ENCODE measurements around the gene KCNE3.
A peak's percentile ranks its signal among the peaks of the same experiment; 100 is the strongest.
"Not testable (repeated sequence)": the region's sequence is repeated elsewhere in the genome, so short reads cannot be mapped to it uniquely, and the experiment has no call there.

KCNE3 gene

DNA sequence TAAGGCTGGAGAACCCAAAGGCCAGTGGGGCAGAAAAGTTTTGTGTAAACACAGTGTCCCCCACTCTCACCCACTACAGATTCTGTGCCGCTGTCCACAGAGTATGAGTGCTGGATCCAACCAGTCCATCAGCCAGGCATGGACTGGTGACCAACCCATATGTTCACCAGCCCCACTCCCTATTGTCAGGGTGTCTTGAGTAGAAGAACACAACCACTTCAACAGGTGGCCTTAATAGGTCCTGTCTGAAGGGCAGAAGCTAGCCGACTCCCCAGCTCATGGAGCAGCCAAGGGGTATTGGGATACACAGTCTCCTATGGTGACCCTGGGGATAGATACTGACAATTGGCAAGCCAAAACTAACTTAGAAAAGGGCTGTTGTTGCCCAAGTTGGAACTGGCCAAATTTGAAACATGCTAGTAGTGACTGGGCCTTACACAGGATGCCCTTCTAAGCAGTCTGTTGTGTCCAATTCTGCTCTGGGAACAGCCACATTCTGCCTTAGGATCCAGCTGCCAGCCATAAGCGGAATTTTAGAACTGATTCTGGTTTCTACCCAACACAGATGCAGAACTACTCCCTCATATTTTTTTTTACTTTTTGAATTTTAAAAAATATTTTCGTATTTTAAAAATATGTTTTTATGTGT, 49.4 kb downstream of the KCNE3 start:
- Mint-ChIP-seq H3K4me3 (no peak overlapping the region), H3K9me3 (peaks cover under 1% of the 10 kb centered on the region), H3K4me1 (no peaks in the 10 kb centered on the region), H3K27me3 (ENCODE audit: low read depth) (no peaks in the 10 kb centered on the region), H3K36me3 (ENCODE audit: low read depth) (no peaks in the 10 kb centered on the region), H3K27ac (peak overlapping the region; percentile 58 to 82 (median 77))
- TF ChIP-seq, protein P1, sequence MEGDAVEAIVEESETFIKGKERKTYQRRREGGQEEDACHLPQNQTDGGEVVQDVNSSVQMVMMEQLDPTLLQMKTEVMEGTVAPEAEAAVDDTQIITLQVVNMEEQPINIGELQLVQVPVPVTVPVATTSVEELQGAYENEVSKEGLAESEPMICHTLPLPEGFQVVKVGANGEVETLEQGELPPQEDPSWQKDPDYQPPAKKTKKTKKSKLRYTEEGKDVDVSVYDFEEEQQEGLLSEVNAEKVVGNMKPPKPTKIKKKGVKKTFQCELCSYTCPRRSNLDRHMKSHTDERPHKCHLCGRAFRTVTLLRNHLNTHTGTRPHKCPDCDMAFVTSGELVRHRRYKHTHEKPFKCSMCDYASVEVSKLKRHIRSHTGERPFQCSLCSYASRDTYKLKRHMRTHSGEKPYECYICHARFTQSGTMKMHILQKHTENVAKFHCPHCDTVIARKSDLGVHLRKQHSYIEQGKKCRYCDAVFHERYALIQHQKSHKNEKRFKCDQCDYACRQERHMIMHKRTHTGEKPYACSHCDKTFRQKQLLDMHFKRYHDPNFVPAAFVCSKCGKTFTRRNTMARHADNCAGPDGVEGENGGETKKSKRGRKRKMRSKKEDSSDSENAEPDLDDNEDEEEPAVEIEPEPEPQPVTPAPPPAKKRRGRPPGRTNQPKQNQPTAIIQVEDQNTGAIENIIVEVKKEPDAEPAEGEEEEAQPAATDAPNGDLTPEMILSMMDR (IDR thresholded peaks at IDR 0.05; ENCODE audit: unreplicated experiment in 3 of 3), result no peak

- TF ChIP-seq, protein P1 (IDR thresholded peaks at IDR 0.05; ENCODE audit: unreplicated experiment in 3 of 3), result no peak
- Mint-ChIP-seq H3K27me3 (ENCODE audit: low read depth) (no peaks in the 10 kb centered on the region), H3K9me3 (no peaks in the 10 kb centered on the region), H3K36me3 (ENCODE audit: low read depth) (no peaks in the 10 kb centered on the region), H3K27ac (peak overlapping the region; percentile 58 to 82 (median 77)), H3K4me1 (no peaks in the 10 kb centered on the region), H3K4me3 (no peak overlapping the region)
Measured at GRCh38 chr11:74417379-74417804, 50.0 kb downstream of the KCNE3 start.

GRCh38 chr11:74416974-74417373, 50.4 kb downstream of the KCNE3 start:
- peak overlapping the region in 1 of 3 experiments; percentile 77 for H3K27ac Mint-ChIP-seq
- not testable (repeated sequence) for H3K4me3 Mint-ChIP-seq; H3K27me3 Mint-ChIP-seq (ENCODE audit: low read depth); H3K4me1 Mint-ChIP-seq; H3K36me3 Mint-ChIP-seq (ENCODE audit: low read depth); H3K9me3 Mint-ChIP-seq

- Mint-ChIP-seq H3K4me1 (no peaks in the 10 kb centered on the region), H3K27ac (no peak overlapping the region), H3K36me3 (ENCODE audit: low read depth) (no peaks in the 10 kb centered on the region), H3K9me3 (no peaks in the 10 kb centered on the region), H3K27me3 (ENCODE audit: low read depth) (peaks cover 11% of the 10 kb centered on the region), H3K4me3 (no peak overlapping the region)
- TF ChIP-seq, protein P1 (IDR thresholded peaks at IDR 0.05; ENCODE audit: unreplicated experiment in 3 of 3), result no peak
Measured at GRCh38 chr11:74412733-74413359, 54.5 kb downstream of the KCNE3 start.

GRCh38 chr11:74412321-74412720, 55.0 kb downstream of the KCNE3 start:
- Mint-ChIP-seq H3K4me3 (no peak overlapping the region), H3K27me3 (ENCODE audit: low read depth) (peaks cover 15% of the 10 kb centered on the region), H3K36me3 (ENCODE audit: low read depth) (no peaks in the 10 kb centered on the region), H3K4me1 (no peaks in the 10 kb centered on the region), H3K9me3 (no peaks in the 10 kb centered on the region), H3K27ac (no peak overlapping the region)
- TF ChIP-seq, protein P1 (IDR thresholded peaks at IDR 0.05; ENCODE audit: unreplicated experiment in 3 of 3), result no peak

- Mint-ChIP-seq H3K36me3 (ENCODE audit: low read depth) (no peaks in the 10 kb centered on the region), H3K9me3 (no peaks in the 10 kb centered on the region), H3K4me1 (no peaks in the 10 kb centered on the region), H3K27ac (no peak overlapping the region), H3K27me3 (ENCODE audit: low read depth) (peaks cover 23% of the 10 kb centered on the region), H3K4me3 (no peak overlapping the region)
- TF ChIP-seq, protein P1 (IDR thresholded peaks at IDR 0.05; ENCODE audit: unreplicated experiment in 3 of 3), result no peak
Measured at GRCh38 chr11:74409633-74410032, 57.7 kb downstream of the KCNE3 start.

Data from nephron (organoid).